ENCODE measurements around the gene LRRC8B.

LRRC8B gene

DNA sequence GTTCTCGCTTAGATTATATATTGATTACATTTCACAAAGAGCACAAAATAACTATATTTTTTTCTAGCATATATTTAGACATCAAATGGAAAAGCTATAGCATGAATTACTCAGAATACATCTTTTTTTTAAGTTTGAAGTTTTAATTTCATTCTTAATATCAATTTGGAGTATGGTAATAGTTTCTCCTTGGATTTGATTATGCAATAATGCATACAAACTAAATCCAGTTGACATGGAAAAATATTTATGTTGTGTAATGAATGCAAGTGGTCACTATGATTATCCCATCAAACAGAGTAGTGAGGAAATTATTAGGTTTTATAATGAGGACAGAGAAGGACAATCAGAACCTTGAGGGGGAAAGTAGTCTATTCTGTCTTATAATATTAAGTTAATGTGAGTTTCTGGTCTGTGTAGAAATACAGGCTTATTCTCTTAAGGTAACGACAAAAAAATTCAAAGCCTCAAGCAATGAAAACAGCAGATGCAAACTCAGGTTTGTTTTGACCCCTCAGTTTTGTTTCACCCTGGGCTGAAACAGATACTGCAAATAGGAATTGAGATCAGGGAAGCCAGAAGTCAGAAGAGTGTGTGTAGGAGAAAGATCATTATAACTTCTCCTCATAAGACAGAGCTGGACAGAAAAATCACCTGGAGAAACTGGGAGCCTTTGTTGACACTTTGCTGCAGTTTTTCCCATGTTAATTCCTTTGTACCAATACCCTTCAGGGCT, 23.7 kb downstream of the LRRC8B start:
- no peak for DNase-seq

DNA sequence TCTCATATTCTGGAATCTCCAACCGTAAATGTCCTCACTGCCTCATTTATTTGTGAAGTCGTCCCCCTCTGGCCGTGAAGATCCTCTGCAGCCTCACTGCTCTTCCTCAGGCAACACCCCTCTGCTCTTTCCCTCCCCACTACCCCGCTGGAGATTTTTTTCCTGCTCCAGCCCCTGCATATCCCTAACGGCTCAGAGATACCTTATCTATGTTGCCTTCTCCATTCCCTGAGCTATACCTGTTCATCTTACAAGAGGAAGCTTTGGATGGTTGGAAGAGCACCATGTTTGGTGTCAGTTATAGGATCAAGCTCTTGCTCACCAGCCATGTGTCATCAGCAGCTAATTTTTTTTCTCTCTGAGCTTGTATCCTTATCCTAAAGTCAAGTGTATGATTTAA, 26.4 kb downstream of the LRRC8B start:
- DNase-seq, result no peak

GRCh38 chr1:89552471-89553081, 27.9 kb downstream of the LRRC8B start:
- DNase-seq, result peak; percentile 44

- no peak for DNase-seq
These were observed 28.5 kb downstream of the LRRC8B start for GRCh38 chr1:89553157-89553556.

- DNase-seq, result no peak
These were observed 30.9 kb downstream of the LRRC8B start for GRCh38 chr1:89555550-89555949.

- DNase-seq, result no peak
These were observed 32.3 kb downstream of the LRRC8B start for GRCh38 chr1:89556726-89557444.

- no peak for DNase-seq
These were observed 32.8 kb downstream of the LRRC8B start for GRCh38 chr1:89557445-89557825.

DNA sequence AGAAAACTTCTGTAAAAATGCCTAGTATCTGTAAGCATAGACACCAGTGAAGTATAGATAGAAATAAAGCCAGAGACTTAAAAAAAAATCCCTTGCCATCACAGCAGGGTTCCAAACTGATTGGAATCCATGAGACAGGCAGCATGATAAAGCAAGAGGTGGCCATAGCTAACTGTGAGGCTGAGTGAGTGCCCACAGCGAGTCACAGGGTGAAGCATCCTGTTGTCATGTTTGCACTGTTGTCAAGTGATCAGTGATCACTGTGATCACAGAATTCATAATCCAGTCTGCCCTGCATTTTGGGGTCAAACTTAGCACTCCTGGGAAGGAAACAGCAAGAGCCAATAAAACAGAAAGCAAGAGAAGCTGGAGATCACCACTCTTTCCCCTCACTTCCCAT, 33.3 kb downstream of the LRRC8B start:
- peak; percentile 41 for DNase-seq

DNA sequence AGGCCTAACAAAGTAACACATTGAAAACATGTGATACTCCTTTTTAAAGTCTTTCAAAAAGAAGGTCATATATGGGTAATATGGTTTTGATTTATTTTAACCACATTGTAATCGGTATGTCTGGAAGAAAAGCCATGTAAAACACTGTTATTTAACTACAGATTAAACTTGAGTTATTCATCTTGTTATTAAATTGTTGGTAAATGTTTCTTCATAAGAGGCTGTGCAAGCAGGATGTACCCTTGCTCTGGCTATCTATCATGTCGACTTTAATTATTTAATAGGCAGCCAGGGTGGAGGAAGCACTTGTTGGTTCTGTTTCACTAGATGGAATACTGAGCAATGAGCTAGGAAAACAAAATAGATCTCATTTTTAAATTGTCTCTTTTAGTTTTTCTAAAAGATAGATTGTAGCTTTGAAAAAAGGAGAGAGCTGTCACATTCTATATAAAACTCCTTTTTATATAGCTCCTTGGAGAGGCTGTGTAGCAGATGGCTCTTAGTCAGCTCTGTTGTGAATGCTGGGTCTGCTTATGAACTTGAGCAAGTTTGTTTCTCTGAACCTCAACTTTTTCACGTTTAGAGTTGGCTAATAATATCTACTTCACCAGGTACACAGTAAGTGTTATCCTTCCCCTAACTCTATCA, 39.5 kb downstream of the LRRC8B start:
- no peak for DNase-seq

DNA sequence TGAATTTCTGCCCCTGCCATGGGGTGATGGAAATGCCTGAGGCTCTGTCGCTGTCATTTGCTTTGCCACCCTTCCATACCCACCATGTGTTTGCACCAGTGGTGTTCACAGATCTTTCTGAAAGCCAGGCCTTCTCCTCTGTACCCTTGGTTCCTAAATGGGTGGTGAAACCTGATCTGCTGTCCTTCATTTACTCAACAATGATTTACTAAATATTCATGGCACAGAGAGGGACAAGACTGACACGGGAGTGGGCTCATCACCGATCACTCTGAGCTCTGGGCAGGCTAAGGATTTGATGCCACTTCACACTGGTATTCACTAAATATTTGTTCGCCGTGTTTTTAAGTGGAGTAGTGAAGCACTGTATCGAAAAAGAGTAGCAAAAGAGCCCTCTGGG, 40.9 kb downstream of the LRRC8B start:
- no peak for DNase-seq

GRCh38 chr1:89566761-89567174, 42.1 kb downstream of the LRRC8B start:
- DNase-seq, result no peak

DNA sequence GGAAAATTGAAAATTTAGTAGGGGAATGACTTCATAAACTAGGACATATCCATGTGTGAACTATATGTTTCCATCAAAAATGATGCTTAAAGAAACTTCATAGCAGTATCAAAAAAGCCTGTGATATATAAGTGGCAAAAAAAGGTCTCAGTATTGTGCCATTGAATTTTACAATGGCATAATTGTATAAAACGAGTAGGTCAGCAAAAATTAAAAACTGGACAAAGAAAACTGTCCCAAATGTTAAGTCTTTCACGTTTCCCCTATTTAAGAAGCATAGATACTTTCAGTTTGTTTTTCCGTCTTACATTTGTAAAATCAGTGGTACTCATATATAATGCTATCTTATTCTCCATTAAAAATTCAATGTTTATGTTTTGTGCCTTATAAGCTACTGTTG, 43.2 kb downstream of the LRRC8B start:
- DNase-seq, result no peak

DNA sequence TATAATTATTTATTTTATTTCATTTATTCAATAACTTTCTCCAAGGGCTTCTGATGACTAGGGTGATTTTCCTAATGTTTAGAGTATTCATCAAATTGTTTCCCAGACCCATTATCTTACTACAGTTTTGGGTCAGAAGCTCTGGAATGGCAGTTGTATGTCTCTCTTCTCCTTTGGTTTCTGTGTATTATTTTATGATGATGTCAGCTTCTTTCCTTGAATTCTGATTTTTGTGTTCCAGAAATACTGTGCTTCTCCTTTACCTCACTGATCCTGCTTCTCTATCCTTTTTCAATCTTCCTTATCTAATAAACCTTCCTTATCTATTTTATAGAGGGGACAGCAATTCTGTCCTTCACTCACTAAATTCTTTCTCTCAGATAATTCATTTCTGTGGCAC, 48.8 kb downstream of the LRRC8B start:
- no peak for DNase-seq

- DNase-seq, result no peak
These were observed 50.0 kb downstream of the LRRC8B start for GRCh38 chr1:89574621-89575020.

DNA sequence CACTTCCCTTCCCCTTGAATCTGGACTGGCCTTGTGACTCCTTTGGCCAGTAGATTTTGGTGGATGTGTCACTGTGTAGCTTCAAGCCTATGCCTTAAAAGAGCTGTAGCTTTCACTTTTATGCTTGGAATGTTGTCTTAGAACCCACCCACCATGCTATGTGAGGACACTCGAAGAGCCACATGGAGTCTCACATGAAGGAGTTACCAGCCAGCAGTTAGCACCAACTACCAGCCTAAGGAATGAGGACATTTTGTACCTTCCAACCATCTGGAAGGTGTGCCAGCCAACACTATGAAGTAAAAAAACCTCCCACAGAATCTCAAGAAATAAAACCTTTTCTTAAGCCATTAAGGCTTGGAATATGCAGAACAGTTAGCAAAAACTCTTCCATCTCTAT, 50.6 kb downstream of the LRRC8B start:
- no peak for DNase-seq

GRCh38 chr1:89576013-89576412, 51.4 kb downstream of the LRRC8B start:
- DNase-seq, result no peak

- no peak for DNase-seq
These were observed 53.5 kb downstream of the LRRC8B start for GRCh38 chr1:89578151-89578550.

DNA sequence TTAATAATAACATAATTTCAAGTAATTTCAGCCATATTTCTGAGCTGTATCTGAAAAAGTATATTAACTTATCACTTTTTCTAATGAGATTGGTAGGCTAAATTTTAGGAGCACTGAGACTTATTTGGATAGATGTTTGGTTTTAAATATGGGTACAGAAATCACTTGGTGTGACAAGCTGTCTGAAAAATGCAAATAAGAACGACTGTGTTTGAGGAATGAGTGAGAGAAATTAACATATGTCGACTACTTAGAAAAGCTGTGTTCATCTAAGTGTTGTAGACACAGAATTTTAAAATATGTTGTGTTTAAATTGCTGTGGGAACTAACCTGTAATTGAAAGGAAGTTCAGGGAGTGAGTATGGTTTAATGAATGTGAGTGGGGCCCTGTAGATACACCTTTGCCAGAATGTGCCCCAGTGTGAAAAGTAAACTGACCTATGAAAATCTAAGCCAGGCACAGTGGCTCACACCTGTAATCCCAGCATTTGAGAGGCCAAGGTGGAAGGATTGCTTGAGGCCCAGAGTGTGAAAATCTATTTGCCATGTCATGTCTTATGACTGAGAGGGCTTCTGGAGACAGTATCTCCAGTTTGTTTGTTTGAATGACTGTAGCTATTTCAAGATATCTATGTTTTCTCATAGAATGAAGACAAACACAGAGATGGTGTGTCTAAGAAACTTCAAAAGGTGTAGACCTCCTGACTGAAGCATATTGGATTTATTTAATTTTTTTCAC, 54.5 kb downstream of the LRRC8B start:
- DNase-seq, result no peak

GRCh38 chr1:89580036-89580435, 55.4 kb downstream of the LRRC8B start:
- DNase-seq, result no peak

DNA sequence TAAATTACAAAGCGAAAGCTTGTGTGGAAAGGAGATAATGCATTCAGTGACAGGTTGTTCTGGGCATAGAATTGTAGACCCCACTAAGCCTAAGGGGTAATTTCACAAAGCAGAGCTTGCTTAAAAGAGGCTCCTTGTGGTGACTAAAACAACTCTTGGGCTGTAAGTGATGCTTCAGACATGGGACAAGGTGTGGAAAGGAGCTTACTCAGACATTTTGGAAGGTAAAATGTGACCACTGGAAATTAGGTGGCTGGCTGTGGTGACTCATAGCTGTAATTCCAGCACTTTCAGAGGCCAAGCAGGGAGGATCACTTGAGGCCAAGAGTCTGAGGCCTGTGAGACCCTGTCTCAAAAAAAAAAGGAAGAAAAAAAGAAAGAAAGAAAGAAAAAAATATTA, 57.2 kb downstream of the LRRC8B start:
- DNase-seq, result peak; percentile 66

- DNase-seq, result no peak
These were observed 57.9 kb downstream of the LRRC8B start for GRCh38 chr1:89582571-89582970.

DNA sequence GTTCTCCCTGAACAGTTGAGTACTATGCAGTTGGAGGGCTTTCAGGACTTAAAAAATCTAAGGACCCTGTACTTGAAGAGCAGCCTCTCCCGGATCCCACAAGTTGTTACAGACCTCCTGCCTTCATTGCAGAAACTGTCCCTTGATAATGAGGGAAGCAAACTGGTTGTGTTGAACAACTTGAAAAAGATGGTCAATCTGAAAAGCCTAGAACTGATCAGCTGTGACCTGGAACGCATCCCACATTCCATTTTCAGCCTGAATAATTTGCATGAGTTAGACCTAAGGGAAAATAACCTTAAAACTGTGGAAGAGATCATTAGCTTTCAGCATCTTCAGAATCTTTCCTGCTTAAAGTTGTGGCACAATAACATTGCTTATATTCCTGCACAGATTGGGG, 59.6 kb downstream of the LRRC8B start:
- no peak for DNase-seq

DNA sequence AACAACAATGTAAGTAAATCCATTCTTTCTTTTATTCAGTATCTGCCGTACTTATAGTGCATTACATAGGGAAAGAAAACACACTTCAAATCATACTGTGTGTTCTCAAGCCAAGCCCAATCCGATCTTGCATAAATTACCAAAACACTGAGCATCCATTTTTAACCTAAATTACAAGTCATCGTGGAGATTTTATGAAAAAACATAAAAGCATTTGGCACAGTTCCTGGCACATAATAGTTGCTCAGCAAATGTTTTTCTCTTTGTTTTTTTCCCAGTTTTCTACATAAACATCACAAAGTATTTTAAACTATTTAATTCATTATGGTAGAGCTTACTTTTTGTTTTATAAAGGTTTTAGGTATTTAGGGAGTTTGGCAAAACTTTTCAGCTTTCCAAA, 60.2 kb downstream of the LRRC8B start:
- DNase-seq, result no peak

Measured in activated CD4-positive, alpha-beta T cell treated with anti-CD3 and anti-CD28 coated beads, Interleukin-10, Interleukin-2, amounts not matched to agents 100 ng/mL and 50 ng/mL, durations not matched to agents 16 hours and 8 hours (primary cell).